NCI-H526 (cell line): ENCODE data around the gene POU2F2.

Experiments used
- DNase-seq, 2 experiments: peaks; one replicate each; lab custom pipeline; 2025; lab: John Stamatoyannopoulos, UW

Gene POU2F2

GRCh38 chr19:42132030-42132628, at the start of gene POU2F2:
Gene POU2F2, minus strand, starts transcription at chr19:42132446. Its CDS starts 35 bp downstream, at chr19:42132411.
- DNase-seq, result peak in 1 of 2 experiments; percentile 20

GRCh38 chr19:42178791-42179674, 46.8 kb upstream of the POU2F2 start:
- peak in 1 of 2 experiments; percentile 51 for DNase-seq

- DNase-seq, result no peak
These were observed 45.4 kb upstream of the POU2F2 start for GRCh38 chr19:42177686-42178019.

- DNase-seq, result peak; percentile 82 to 96
These were observed 44.9 kb upstream of the POU2F2 start for GRCh38 chr19:42176990-42177685.

- peak in 1 of 2 experiments; percentile 90 for DNase-seq
These were observed 44.4 kb upstream of the POU2F2 start for GRCh38 chr19:42176649-42176989.

- DNase-seq, result peak; percentile 25 to 59
These were observed 43.9 kb upstream of the POU2F2 start for GRCh38 chr19:42175952-42176648.

GRCh38 chr19:42174958-42175734, 42.9 kb upstream of the POU2F2 start:
- no peak for DNase-seq

- no peak for DNase-seq
These were observed 41.9 kb upstream of the POU2F2 start for GRCh38 chr19:42174188-42174587.

- DNase-seq, result no peak
These were observed 41.4 kb upstream of the POU2F2 start for GRCh38 chr19:42173695-42174094.

GRCh38 chr19:42172261-42172660, 40.0 kb upstream of the POU2F2 start:
- DNase-seq, result no peak

GRCh38 chr19:42170715-42171114, 38.5 kb upstream of the POU2F2 start:
- DNase-seq, result no peak

- no peak for DNase-seq
These were observed 37.5 kb upstream of the POU2F2 start for GRCh38 chr19:42169486-42170413.

- no peak for DNase-seq
These were observed 36.0 kb upstream of the POU2F2 start for GRCh38 chr19:42168206-42168605.

GRCh38 chr19:42166316-42166715, 34.1 kb upstream of the POU2F2 start:
- no peak for DNase-seq

GRCh38 chr19:42165146-42165545, 32.9 kb upstream of the POU2F2 start:
- no peak for DNase-seq

- DNase-seq, result no peak
These were observed 29.5 kb upstream of the POU2F2 start for GRCh38 chr19:42161616-42162263.

- DNase-seq, result no peak
These were observed 27.7 kb upstream of the POU2F2 start for GRCh38 chr19:42159942-42160341.

- no peak for DNase-seq
These were observed 26.7 kb upstream of the POU2F2 start for GRCh38 chr19:42158926-42159325.

- DNase-seq, result no peak
These were observed 24.3 kb upstream of the POU2F2 start for GRCh38 chr19:42156571-42156970.

- no peak for DNase-seq
These were observed 23.6 kb upstream of the POU2F2 start for GRCh38 chr19:42155796-42156195.
